CD4-positive, alpha-beta T cell treated with Interleukin-6 at 100 ng/mL for 8 hours (primary cell): ENCODE measurements around the gene DEPP1.

Experiments used
- DNase-seq: peaks from one replicate; pipeline ENCODE4 v3.0.0-alpha.2; 2020; ENCODE audit warnings: mixed read lengths, low spot score

DEPP1 gene

GRCh38 chr10:44954042-44954441 is 24.6 kb downstream of the DEPP1 start:
- no peak for DNase-seq

GRCh38 chr10:44952779-44953231 is 25.8 kb downstream of the DEPP1 start:
- DNase-seq: no peak

DNA sequence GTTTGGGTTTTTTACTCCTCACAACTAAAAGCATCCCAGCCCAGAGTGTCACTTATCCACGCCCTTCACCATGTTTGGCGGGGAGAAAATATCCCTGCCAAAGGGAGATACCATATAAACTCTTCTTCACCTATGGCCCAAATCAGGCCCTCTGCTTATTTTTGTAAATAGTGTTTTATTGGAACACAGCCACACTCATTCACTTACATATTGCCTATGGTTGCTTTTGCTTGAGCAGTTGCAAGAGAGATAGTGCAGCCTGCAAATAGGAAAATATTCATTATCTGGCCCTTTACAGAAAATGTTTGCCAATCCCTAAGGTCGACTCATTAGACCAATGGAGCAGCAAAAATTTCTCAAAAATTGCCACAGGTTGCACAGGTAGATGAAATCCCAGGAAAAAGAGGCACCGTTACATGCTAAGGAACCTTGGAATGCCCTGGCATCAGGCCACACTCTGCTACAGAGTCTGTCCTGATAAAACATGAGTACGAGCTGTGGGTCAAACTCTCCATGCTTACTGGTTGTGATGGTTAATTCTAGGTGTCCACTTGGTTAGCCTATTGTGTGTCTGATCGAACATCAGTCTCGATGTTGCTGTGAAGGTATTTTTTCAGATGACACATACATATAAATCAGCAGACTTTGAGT is 26.9 kb downstream of the DEPP1 start:
- DNase-seq: no peak

DNA sequence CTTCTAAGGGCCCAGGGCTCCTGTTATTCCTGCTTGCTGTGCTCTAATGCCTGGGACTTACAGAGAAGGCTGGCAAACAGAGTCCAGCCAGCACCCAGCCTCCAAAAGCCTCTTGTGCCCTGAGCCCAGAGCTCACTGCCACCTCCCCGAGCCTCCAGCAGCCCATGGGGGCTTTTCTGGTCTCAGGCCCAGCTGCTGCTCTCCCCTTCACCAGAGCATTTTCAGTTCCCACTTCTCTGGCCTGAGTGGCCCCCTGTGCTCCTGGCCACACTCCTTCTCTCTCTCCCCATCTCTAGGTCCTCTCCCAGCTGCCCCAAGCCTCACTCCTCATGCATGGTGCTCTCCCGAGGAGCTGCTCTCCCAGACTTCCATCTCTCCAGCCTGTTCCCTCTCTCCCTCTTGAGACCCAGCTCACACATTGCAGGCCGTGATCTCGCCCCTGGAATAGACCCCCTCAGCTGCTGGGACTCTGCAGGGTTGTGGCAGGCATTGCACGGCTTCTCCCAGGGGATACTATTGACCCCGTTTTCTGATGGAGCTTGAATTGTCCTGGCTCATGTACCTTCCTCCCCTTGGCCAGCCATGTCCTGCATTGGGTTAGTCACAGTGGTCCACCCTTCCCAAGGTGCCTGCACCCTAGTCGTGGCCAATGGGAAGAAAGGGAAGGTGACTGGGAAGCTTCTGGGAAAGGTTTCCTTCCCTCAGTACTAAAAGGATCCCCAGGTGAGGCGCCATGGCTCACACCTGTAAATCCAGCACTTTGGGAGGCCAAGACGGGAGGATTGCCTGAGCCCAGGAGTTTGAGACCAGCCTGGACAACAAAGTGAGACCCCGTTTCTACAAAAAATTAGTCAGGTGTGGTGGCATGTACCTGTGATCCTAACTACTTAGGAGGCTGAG is 28.0 kb downstream of the DEPP1 start:
- no peak for DNase-seq

GRCh38 chr10:44949915-44950314 is 28.7 kb downstream of the DEPP1 start:
- DNase-seq: no peak

GRCh38 chr10:44949127-44949802 is 29.3 kb downstream of the DEPP1 start:
- DNase-seq: no peak

DNA sequence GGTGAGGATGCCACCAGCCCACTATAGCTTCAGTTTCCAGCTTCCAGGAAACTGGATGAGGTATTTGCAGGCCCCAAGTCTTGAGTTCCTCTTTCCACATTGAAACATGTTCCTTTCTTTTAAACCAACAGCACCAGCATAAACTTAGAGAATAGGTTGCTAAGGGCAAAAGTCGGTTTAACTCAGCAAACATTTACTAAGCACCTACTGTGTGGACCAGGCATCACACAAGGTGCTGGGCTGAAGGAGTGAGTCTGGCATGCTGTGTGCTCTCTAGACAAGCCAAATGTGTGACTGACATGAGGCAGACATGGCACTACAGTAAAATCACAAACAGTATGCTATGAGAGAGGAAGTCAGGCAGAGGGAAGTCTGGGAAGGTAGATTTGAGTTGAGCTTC is 30.0 kb downstream of the DEPP1 start:
- DNase-seq: no peak

DNA sequence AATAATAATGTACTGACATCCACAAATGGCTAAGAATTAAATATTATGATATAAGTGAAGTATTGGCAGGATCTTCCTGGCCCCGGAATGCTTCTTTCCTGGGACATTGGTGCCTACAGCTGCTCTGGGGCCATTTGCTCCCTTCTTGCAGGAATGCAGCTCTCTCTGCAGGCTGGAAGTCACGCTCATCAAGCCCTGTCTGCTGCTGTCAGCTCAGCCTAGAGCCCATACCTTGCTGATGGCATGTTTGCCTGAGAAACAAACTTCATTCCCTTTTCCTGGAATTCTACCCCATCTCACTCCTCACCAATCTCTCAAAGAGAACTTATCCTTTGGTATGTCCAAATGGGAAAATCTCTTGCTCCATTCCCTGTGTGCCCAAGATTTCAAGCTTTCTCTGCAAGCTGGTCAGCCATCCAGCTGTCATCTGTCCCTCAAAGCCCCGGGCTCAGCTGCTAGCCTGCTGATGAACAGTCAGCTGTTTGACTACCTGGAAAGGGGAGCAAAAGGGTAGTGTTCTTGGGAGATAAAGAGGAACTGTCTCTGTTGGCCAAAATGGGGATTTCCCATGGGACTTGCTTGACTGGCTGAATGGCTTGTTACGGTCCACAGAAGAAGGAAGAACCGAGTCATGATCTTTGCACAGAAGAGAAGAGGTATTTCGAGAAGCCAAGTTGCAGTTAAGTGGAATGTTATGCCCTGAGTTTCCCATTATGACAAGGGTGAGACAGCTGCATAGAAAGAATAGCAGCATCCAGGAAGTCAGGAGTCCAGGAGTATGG is 31.0 kb downstream of the DEPP1 start:
- no peak for DNase-seq

DNA sequence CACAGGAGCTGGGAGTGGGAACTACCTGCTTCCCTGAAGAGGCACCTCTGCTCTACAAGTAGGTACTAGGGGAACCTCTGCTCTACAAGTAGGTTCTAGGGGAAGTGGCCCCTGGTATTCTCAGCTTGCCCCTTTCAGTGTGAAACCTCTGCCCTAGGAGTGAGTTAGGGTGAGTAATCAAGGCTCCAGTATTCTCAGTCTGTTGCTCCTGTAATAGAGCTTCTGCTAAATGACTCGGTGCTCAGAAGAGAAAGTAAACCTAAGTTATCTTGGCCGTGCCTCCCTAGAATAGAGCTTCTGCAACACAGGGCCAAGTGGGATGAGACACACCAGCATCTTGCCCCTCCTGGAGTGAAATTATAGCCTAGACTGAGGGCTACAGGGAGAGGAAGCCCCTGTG is 32.4 kb downstream of the DEPP1 start:
- no peak for DNase-seq

- DNase-seq: no peak
Observed at GRCh38 chr10:44944354-44944753, 34.3 kb downstream of the DEPP1 start.

GRCh38 chr10:44939691-44940401 is 38.8 kb downstream of the DEPP1 start:
- DNase-seq: no peak

- DNase-seq: no peak
Observed at GRCh38 chr10:44938956-44939355, 39.7 kb downstream of the DEPP1 start.

DNA sequence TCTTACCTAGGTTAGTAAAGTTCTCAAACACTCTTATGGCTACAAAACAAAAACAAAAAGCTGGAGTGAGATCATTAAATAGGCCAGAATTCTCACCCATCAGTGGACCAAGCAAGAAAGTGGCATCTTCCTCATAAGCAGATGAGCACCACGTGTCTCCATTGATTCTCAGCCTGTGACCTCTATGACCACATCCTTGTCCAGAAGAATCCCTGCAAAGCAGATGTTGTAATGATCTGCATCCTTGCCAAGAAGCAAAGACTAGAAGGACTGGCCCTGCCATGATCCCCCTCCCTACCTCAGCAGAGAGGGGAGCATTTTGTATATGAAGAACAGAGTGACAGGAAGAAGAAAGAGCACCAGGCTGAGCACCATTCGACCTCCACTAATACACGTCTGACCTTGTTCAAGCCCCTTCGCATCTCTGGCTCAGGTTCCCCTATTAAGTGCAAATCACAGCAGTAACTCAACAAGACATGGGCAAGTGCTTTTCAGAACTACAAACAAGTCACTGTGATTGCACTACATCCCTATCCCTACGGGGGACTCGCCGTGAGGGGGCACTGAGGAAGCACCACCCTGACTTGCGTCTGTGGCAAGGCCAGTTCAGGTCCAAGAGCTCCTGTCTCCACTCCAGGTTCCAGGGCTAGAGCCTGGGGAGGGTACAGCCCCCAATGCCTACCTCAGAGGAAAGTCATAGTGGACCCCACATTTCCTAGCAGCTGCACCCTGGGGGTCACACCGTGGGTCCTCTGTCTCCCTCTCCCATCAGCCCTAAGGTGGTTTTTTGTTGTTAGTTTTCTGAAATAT is 41.2 kb downstream of the DEPP1 start:
- no peak for DNase-seq

GRCh38 chr10:44936314-44936975 is 42.2 kb downstream of the DEPP1 start:
- no peak for DNase-seq

DNA sequence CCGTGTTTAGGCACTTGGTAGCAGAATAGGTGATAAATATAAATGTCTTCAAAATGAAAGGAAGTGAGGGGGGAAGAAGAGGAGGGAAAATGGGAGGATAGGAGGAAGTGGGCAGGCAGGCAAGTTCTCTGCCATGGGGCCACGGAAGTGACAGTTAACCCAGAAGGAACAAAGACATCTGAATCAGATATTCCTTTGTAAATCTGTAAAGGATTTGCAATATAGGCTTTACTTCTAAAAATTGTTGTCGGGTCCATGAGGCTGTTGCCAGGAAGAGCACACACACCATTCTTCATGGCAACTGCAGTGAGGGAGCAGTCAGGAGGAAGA is 42.7 kb downstream of the DEPP1 start:
- DNase-seq: no peak

- DNase-seq: no peak
Observed at GRCh38 chr10:44935201-44935965, 43.2 kb downstream of the DEPP1 start.

DNA sequence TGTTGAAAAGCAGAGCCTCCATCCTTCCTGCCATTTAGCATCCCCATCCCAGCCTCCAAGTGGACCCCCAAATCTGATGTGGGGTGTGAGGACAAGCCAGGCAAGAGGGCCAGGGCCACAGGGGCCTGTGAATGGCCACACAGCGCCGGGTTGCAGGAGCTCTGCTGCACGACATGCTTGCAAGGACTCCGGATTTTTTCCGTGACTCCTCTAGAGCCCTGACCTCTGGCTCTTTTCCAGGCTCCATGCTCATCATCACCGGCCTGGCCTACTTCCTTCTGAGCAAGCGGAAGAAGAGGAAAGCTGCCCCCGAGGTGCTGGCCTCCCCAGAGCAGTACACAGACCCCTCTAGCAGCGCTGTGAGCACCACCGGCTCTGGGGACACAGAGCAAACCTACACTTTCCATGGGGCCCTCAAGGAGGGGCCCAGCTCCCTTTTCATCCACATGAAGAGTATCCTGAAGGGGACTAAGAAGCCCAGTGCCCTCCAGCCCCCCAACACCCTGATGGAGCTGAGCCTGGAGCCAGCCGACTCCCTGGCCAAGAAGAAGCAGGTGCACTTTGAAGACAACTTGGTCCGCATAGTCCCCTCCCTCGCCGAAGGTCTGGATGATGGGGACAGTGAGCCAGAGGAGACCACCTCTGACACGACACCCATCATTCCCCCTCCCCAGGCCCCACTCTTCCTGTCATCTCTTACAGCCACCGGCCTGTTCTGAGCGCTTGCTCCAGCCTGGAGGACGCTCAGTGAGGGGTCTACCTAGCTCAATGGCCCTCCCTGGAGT is 44.0 kb downstream of the DEPP1 start:
- no peak for DNase-seq
